ENCODE measurements around the gene ALPL. TPM values are rescaled to one million over a fixed set of nuclear protein-coding genes. Genes with fewer than 3 reads are reported as not detected.
"Not testable (repeated sequence)": the region's sequence is repeated elsewhere in the genome, so short reads cannot be mapped to it uniquely, and the experiment has no call there.

Gene ALPL
- polyA plus RNA-seq, 1 donor from 2014 or later = 0.42 TPM

DNA sequence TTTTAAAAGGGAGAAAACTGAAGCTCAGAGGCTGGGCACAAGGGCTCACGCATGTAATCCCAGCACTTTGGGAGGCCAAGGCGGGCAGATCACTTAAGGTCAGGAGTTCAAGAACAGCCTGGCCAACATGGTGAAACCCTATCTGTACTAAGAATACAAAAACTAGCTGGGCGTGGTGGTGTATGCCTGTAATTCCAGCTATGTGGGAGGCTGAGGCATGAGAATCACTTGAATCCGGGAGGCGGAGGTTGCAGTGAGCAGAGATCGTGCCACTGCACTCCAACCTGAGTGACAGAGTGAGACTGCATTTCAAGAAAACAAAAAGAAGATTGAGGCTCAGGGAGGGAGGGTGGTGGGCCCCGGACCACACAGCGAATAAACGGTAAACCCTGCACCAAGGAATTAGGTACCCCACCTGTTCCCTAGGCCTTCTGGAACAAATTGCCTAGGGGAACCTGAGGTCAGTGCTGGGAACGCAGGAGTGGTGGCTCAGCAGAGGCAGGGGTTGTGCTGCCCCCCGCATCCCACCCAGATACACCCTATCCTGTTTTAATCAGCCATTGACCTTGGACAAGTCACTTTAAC is 10.4 kb downstream of the ALPL start:
- not testable (repeated sequence) for H3F3A ChIP-seq (ENCODE audit: insufficient read depth, low read length, poor library complexity, severe bottlenecking); H2AFZ ChIP-seq (ENCODE audit: low read depth, low read length); H3K9ac ChIP-seq (ENCODE audit: low read length); H4K20me1 ChIP-seq (ENCODE audit: insufficient read depth); H3K79me2 ChIP-seq (replicated peaks; ENCODE audit: insufficient read depth, low read length); H3K4me2 ChIP-seq (ENCODE audit: low read length); H3K36me3 ChIP-seq (ENCODE audit: insufficient read depth, low read length); H3K27ac ChIP-seq (ENCODE audit: low read length); H3K27me3 ChIP-seq (ENCODE audit: insufficient read depth, low read depth, low read length); H3K9me3 ChIP-seq (ENCODE audit: low read length); H3K4me3 ChIP-seq (ENCODE audit: low read length); H3K9me2 ChIP-seq (ENCODE audit: insufficient read depth, low read length)

DNA sequence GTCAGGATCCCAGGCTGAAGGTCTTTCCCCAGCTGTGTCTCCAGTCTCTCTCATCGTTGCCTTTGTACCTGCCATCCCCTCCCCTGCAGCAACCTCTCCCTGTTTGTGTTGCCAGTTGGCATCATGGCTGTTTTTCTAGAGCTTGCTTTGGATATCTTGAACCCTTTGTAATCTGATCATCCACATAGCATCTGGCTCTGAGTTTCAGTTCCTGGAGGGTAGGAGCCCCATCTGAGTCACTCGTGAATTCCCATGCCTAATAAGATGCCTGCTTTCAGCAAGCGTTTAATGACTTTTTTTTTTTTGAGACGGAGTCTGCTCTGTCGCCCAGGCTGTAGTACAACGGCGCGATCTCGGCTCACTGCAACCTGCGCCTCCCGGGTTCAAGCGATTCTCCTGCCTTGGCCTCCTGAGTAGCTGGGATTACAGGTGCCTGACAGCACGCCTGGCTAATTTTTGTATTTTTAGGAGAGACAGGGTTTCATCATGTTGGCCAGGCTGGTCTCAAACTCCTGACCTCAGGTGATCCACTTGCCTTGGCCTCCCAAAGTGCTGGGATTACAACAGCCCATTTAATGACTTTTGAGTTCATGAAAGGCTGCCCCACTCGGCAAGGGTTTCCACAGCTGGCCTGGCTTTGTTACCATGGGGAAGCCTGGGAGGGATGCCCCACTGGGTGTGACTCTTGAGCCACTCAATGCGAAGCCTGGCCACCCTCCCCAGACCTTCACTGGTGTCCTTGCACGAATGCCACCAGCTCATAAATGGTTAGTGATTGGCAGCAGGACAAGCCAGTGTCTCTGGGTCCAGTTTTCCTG is 11.9 kb downstream of the ALPL start:
- H2AFZ ChIP-seq (ENCODE audit: low read depth, low read length) = no peak overlapping the region
- H3K79me2 ChIP-seq (replicated peaks; ENCODE audit: insufficient read depth, low read length) = no peaks in the 10 kb centered on the region
- H3K9ac ChIP-seq (ENCODE audit: low read length) = no peak overlapping the region
- TF ChIP-seq EZH2 (IDR thresholded peaks at IDR 0.05; ENCODE audit: borderline replicate concordance, insufficient read depth, low read length, poor library complexity, severe bottlenecking) (no peak), TAF1 (IDR thresholded peaks at IDR 0.05; ENCODE audit: low read depth) (no peak), RAD21 (conservative IDR thresholded peaks at IDR 0.05) (no peak), MXI1 (conservative IDR thresholded peaks at IDR 0.05; ENCODE audit: poor library complexity, severe bottlenecking) (no peak), POLR2AphosphoS5 (IDR thresholded peaks at IDR 0.05) (no peak), EP300 (conservative IDR thresholded peaks at IDR 0.05; ENCODE audit: poor library complexity, severe bottlenecking) (no peak), SMC3 (conservative IDR thresholded peaks at IDR 0.05; ENCODE audit: poor library complexity) (no peak)
- TF ChIP-seq, protein P1, sequence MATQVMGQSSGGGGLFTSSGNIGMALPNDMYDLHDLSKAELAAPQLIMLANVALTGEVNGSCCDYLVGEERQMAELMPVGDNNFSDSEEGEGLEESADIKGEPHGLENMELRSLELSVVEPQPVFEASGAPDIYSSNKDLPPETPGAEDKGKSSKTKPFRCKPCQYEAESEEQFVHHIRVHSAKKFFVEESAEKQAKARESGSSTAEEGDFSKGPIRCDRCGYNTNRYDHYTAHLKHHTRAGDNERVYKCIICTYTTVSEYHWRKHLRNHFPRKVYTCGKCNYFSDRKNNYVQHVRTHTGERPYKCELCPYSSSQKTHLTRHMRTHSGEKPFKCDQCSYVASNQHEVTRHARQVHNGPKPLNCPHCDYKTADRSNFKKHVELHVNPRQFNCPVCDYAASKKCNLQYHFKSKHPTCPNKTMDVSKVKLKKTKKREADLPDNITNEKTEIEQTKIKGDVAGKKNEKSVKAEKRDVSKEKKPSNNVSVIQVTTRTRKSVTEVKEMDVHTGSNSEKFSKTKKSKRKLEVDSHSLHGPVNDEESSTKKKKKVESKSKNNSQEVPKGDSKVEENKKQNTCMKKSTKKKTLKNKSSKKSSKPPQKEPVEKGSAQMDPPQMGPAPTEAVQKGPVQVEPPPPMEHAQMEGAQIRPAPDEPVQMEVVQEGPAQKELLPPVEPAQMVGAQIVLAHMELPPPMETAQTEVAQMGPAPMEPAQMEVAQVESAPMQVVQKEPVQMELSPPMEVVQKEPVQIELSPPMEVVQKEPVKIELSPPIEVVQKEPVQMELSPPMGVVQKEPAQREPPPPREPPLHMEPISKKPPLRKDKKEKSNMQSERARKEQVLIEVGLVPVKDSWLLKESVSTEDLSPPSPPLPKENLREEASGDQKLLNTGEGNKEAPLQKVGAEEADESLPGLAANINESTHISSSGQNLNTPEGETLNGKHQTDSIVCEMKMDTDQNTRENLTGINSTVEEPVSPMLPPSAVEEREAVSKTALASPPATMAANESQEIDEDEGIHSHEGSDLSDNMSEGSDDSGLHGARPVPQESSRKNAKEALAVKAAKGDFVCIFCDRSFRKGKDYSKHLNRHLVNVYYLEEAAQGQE (IDR thresholded peaks at IDR 0.05; ENCODE audit: borderline replicate concordance) = no peak
- TF ChIP-seq, protein P2, sequence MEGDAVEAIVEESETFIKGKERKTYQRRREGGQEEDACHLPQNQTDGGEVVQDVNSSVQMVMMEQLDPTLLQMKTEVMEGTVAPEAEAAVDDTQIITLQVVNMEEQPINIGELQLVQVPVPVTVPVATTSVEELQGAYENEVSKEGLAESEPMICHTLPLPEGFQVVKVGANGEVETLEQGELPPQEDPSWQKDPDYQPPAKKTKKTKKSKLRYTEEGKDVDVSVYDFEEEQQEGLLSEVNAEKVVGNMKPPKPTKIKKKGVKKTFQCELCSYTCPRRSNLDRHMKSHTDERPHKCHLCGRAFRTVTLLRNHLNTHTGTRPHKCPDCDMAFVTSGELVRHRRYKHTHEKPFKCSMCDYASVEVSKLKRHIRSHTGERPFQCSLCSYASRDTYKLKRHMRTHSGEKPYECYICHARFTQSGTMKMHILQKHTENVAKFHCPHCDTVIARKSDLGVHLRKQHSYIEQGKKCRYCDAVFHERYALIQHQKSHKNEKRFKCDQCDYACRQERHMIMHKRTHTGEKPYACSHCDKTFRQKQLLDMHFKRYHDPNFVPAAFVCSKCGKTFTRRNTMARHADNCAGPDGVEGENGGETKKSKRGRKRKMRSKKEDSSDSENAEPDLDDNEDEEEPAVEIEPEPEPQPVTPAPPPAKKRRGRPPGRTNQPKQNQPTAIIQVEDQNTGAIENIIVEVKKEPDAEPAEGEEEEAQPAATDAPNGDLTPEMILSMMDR (IDR thresholded peaks at IDR 0.05; ENCODE audit: poor library complexity, severe bottlenecking) = no peak
- H3K27ac ChIP-seq (ENCODE audit: low read length) = no peak overlapping the region
- H3K27me3 ChIP-seq (ENCODE audit: insufficient read depth, low read depth, low read length) = no peaks in the 10 kb centered on the region
- H3F3A ChIP-seq (ENCODE audit: insufficient read depth, low read length, poor library complexity, severe bottlenecking) = no peaks in the 10 kb centered on the region
- H3K36me3 ChIP-seq (ENCODE audit: insufficient read depth, low read length) = no peaks in the 10 kb centered on the region
- H4K20me1 ChIP-seq (ENCODE audit: insufficient read depth) = no peaks in the 10 kb centered on the region
- no peaks in the 10 kb centered on the region for H3K9me3 ChIP-seq (ENCODE audit: low read length)
- H3K9me2 ChIP-seq (ENCODE audit: insufficient read depth, low read length) = no peaks in the 10 kb centered on the region
- H3K4me2 ChIP-seq (ENCODE audit: low read length) = no peak overlapping the region
- no peak overlapping the region for H3K4me3 ChIP-seq (ENCODE audit: low read length)

All from neural cell (in vitro differentiated cells).